Measurements from ENCODE around the gene SCLT1.

SCLT1 gene

DNA sequence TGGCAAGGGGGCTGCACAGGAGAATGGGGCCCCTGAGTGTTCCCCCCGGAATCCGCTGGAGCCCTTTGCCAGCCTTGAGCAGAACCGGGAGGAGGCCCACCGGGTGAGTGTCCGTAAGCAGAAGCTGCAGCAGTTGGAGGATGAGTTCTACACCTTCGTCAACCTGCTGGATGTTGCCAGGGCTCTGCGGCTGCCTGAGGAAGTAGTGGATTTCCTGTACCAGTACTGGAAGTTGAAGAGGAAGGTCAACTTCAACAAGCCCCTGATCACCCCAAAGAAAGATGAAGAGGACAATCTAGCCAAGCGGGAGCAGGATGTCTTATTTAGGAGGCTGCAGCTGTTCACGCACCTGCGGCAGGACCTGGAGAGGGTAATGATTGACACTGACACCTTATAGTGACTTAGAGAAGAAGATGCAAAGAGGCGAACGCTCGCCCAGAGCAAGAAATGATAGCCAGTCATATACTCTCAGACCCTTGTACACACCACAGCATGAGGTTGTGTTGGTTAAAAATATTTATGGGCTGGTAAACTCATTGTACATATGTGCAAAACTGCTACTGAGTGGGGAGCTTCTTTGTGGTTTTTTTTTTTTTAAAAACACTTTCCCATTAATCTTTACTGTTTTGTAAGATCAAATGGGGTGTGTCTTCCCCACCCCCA is 231.4 kb downstream of the SCLT1 start:
- Histone ChIP-seq H3K36me3 (ENCODE audit: control insufficient read depth in 4 of 4, insufficient read depth in 4 of 4, low read length in 3 of 4) (peaks cover 8 to 80% (median 34%) of the 10 kb centered on the region in 4 experiments), H3K27ac (ENCODE audit: insufficient read depth in 1 of 2, low read depth in 1 of 2, low read length in 2 of 2, poor library complexity in 1 of 2, severe bottlenecking in 2 of 2) (no peak overlapping the region), H3K9me3 (ENCODE audit: control extremely low read depth in 1 of 5, control insufficient read depth in 4 of 5, insufficient read depth in 2 of 5, low read depth in 1 of 5, low read length in 4 of 5) (no peaks in the 10 kb centered on the region), H3K4me1 (ENCODE audit: control extremely low read depth in 1 of 4, control insufficient read depth in 4 of 4, insufficient read depth in 4 of 4, low read length in 3 of 4) (peaks cover 7 to 46% (median 39%) of the 10 kb centered on the region in 4 experiments), H3K4me3 (ENCODE audit: control insufficient read depth in 1 of 7, extremely low read depth in 1 of 7, insufficient read depth in 4 of 7, low read depth in 2 of 7, low read length in 6 of 7) (peak overlapping the region in 2 of 7 experiments; percentile 14 to 42), H3K27me3 (replicated peaks in 2 of 5; ENCODE audit: control insufficient read depth in 4 of 5, insufficient read depth in 5 of 5, low read length in 4 of 5) (no peaks in the 10 kb centered on the region)
- 16% methylated on average over 10 of the region's 13 CpGs for WGBS (ENCODE audit: insufficient coverage)
- CTCF ChIA-PET = interaction anchor here (0.7 to 3.3 kb wide), 8 partner anchors 11 to 670 kb away, joined by 3 to 14 read pairs (median 4); no protein-coding TSS in a partner anchor
- peak in 2 of 3 donors; percentile 49 to 60 for DNase-seq
- POLR2A ChIA-PET = no interaction called here

DNA sequence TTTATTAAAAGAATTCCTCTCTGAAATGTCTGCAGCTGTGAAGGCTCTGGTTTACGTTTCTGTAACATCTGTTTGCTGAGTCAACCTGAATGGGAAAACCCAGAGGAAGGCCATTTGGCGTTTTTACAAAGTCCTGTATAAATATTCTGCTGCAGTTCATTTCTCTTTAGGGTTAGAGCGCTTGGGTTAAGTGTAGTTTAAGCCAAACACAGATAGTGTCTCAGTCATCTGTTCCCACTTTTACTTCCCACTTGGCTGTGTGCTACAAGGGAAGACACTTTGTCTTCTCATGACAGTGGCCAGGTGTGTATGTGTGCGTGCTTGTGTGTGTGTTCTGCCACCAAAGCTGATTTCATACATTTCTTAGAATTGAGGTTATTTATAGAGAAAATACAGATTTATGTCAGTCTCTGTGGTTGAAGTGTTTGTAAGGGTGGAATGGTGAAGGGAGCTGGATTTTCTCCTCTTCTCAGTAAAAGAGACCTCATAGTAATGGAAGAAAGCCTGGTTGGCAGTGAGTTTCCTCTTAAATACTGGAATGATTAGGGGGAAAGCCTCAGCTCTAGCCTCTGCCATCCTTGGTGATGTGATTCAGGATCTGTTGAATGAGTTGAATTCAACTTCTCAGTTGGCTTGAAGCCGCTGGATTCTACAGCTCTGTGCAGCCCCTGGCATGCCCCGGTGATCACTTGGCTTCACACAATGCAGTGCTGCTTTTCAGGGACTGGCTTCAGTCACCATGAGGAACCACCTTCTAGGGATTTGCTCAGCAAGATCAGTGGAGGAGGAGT is 233.3 kb downstream of the SCLT1 start:
- Histone ChIP-seq H3K36me3 (ENCODE audit: control insufficient read depth in 4 of 4, insufficient read depth in 4 of 4, low read length in 3 of 4) (peaks cover 8 to 83% (median 44%) of the 10 kb centered on the region in 4 experiments), H3K27ac (ENCODE audit: insufficient read depth in 1 of 2, low read depth in 1 of 2, low read length in 2 of 2, poor library complexity in 1 of 2, severe bottlenecking in 2 of 2) (no peak overlapping the region), H3K4me1 (ENCODE audit: control extremely low read depth in 1 of 4, control insufficient read depth in 4 of 4, insufficient read depth in 4 of 4, low read length in 3 of 4) (peaks cover 8 to 47% (median 39%) of the 10 kb centered on the region in 4 experiments), H3K9me3 (ENCODE audit: control extremely low read depth in 1 of 5, control insufficient read depth in 4 of 5, insufficient read depth in 2 of 5, low read depth in 1 of 5, low read length in 4 of 5) (no peaks in the 10 kb centered on the region), H3K27me3 (replicated peaks in 2 of 5; ENCODE audit: control insufficient read depth in 4 of 5, insufficient read depth in 5 of 5, low read length in 4 of 5) (no peaks in the 10 kb centered on the region), H3K4me3 (ENCODE audit: control insufficient read depth in 1 of 7, extremely low read depth in 1 of 7, insufficient read depth in 4 of 7, low read depth in 2 of 7, low read length in 6 of 7) (no peak overlapping the region)
- peak in 2 of 3 donors; percentile 38 to 46 for DNase-seq
- ChIA-PET POLR2A (no interaction called here), CTCF (interaction anchor here (1.5 to 1.6 kb wide), 2 partner anchors 19 to 48 kb away, joined by 4 read pairs; no protein-coding TSS in a partner anchor)
- 53% methylated on average over 4 of the region's 6 CpGs for WGBS (ENCODE audit: insufficient coverage)

DNA sequence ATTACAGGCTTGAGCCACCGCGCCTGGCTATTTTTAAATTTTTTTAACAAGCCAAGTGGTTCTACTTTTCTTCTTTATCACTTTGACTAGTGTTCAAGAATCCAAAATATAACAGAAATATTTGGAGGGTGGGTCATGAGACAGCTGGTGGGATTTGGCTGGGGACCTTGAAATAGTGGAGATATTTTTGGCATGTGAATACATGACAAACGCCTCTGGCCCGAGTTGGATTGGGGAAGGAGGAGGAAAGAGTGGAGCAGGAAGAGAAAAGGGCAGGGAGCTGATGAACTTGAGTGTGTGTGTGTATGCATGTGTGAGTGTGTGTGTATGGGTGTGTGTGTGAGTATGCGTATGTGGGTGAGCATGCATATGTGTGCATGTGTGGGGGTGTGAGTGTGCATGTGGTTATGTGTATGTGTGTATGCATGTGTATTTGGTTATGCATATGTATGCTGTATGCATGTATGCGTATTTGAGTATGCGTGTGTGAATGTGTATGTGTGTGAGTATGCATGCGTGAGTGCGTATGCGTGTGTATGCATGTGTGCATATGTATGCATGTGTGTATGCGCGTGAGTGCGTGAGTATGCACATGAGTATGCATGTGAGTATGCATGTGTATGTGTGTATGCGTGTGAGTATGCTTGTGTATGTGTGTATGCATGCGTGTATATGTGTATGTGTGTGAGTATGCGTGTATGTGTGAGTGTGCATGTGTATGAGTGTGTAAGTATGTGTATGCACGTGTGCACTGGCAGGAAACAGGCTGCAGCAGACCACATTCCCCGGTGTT is 234.3 kb downstream of the SCLT1 start:
- DNase-seq = peak in 2 of 3 donors; percentile 40 to 46
- H3K27ac ChIP-seq (ENCODE audit: insufficient read depth in 1 of 2, low read depth in 1 of 2, low read length in 2 of 2, poor library complexity in 1 of 2, severe bottlenecking in 2 of 2) = no peak overlapping the region
- peak overlapping the region in 1 of 7 experiments; percentile 19 for H3K4me3 ChIP-seq (ENCODE audit: control insufficient read depth in 1 of 7, extremely low read depth in 1 of 7, insufficient read depth in 4 of 7, low read depth in 2 of 7, low read length in 6 of 7)
- H3K27me3 ChIP-seq (replicated peaks in 2 of 5; ENCODE audit: control insufficient read depth in 4 of 5, insufficient read depth in 5 of 5, low read length in 4 of 5) = no peaks in the 10 kb centered on the region
- CTCF ChIA-PET = interaction anchor here (1.6 kb wide), 1 partner anchor 18 kb away, joined by 4 read pairs; no protein-coding TSS in a partner anchor
- peaks cover 8 to 77% (median 41%) of the 10 kb centered on the region in 4 experiments for H3K36me3 ChIP-seq (ENCODE audit: control insufficient read depth in 4 of 4, insufficient read depth in 4 of 4, low read length in 3 of 4)
- POLR2A ChIA-PET = interaction anchor here (0.7 kb wide), 1 partner anchor 296 kb away, joined by 3 read pairs; no protein-coding TSS in a partner anchor
- peaks cover 8 to 57% (median 48%) of the 10 kb centered on the region in 4 experiments for H3K4me1 ChIP-seq (ENCODE audit: control extremely low read depth in 1 of 4, control insufficient read depth in 4 of 4, insufficient read depth in 4 of 4, low read length in 3 of 4)
- no peaks in the 10 kb centered on the region for H3K9me3 ChIP-seq (ENCODE audit: control extremely low read depth in 1 of 5, control insufficient read depth in 4 of 5, insufficient read depth in 2 of 5, low read depth in 1 of 5, low read length in 4 of 5)
- WGBS (ENCODE audit: insufficient coverage) = 87% methylated on average over 18 of the region's 18 CpGs

DNA sequence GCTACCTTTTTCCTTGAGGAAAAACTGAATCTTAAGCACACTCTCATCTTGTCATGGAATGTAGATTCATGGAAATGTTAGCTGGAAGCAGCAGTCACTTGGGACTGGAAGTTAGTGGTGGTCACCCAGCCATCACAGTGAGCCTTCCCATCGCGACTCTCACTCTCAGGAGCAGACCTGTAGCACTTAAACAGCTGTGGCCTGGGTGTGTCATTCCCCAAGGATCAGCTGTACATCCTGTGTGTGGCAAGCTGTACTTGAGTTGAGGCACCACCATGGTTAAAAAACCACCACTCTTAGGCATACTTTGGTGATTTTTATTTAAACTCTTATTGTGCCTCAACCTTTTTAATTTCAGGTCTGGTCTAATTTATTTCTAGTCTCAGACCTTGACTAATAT is 237.1 kb downstream of the SCLT1 start:
- CTCF ChIA-PET = interaction anchor here (0.6 to 1.9 kb wide), 6 partner anchors 13 to 805 kb away, joined by 3 to 8 read pairs (median 3); no protein-coding TSS in a partner anchor
- Histone ChIP-seq H3K4me1 (ENCODE audit: control extremely low read depth in 1 of 4, control insufficient read depth in 4 of 4, insufficient read depth in 4 of 4, low read length in 3 of 4) (peaks cover 5 to 40% (median 31%) of the 10 kb centered on the region in 4 experiments), H3K9me3 (ENCODE audit: control extremely low read depth in 1 of 5, control insufficient read depth in 4 of 5, insufficient read depth in 2 of 5, low read depth in 1 of 5, low read length in 4 of 5) (no peaks in the 10 kb centered on the region), H3K4me3 (ENCODE audit: control insufficient read depth in 1 of 7, extremely low read depth in 1 of 7, insufficient read depth in 4 of 7, low read depth in 2 of 7, low read length in 6 of 7) (no peak overlapping the region), H3K36me3 (ENCODE audit: control insufficient read depth in 4 of 4, insufficient read depth in 4 of 4, low read length in 3 of 4) (peaks cover 21 to 77% (median 59%) of the 10 kb centered on the region in 4 experiments), H3K27me3 (replicated peaks in 2 of 5; ENCODE audit: control insufficient read depth in 4 of 5, insufficient read depth in 5 of 5, low read length in 4 of 5) (no peaks in the 10 kb centered on the region), H3K27ac (ENCODE audit: insufficient read depth in 1 of 2, low read depth in 1 of 2, low read length in 2 of 2, poor library complexity in 1 of 2, severe bottlenecking in 2 of 2) (no peak overlapping the region)
- DNase-seq = no peak
- WGBS (ENCODE audit: insufficient coverage) = 83% methylated on average over 2 of the region's 2 CpGs
- POLR2A ChIA-PET = no interaction called here

DNA sequence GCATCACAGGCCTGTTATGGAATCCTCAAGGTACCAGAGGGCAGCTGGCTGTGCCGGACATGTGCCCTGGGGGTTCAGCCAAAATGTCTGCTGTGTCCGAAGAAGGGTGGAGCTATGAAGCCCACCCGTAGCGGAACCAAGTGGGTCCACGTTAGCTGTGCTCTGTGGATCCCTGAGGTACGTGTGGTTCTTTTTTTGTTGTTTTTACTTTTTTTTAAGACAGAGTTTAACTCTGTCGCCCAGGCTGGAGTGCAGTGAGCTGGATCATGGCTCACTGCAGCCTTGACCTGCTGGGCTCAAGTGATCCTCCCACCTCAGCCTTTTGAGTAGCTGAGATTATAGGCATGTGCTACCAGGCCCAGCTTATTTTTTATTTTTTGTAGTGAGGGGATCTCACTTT is 237.7 kb downstream of the SCLT1 start:
- ChIA-PET POLR2A (no interaction called here), CTCF (interaction anchor here (0.7 to 1.9 kb wide), 6 partner anchors 13 to 51 kb away, joined by 3 to 8 read pairs (median 3); no protein-coding TSS in a partner anchor)
- Histone ChIP-seq H3K27ac (ENCODE audit: insufficient read depth in 1 of 2, low read depth in 1 of 2, low read length in 2 of 2, poor library complexity in 1 of 2, severe bottlenecking in 2 of 2) (no peak overlapping the region), H3K4me1 (ENCODE audit: control extremely low read depth in 1 of 4, control insufficient read depth in 4 of 4, insufficient read depth in 4 of 4, low read length in 3 of 4) (peaks cover 5 to 34% (median 26%) of the 10 kb centered on the region in 4 experiments), H3K9me3 (ENCODE audit: control extremely low read depth in 1 of 5, control insufficient read depth in 4 of 5, insufficient read depth in 2 of 5, low read depth in 1 of 5, low read length in 4 of 5) (no peaks in the 10 kb centered on the region), H3K36me3 (ENCODE audit: control insufficient read depth in 4 of 4, insufficient read depth in 4 of 4, low read length in 3 of 4) (peaks cover 21 to 75% (median 59%) of the 10 kb centered on the region in 4 experiments), H3K4me3 (ENCODE audit: control insufficient read depth in 1 of 7, extremely low read depth in 1 of 7, insufficient read depth in 4 of 7, low read depth in 2 of 7, low read length in 6 of 7) (no peak overlapping the region), H3K27me3 (replicated peaks in 2 of 5; ENCODE audit: control insufficient read depth in 4 of 5, insufficient read depth in 5 of 5, low read length in 4 of 5) (no peaks in the 10 kb centered on the region)
- WGBS (ENCODE audit: insufficient coverage) = 98% methylated on average over 7 of the region's 7 CpGs
- DNase-seq = no peak

DNA sequence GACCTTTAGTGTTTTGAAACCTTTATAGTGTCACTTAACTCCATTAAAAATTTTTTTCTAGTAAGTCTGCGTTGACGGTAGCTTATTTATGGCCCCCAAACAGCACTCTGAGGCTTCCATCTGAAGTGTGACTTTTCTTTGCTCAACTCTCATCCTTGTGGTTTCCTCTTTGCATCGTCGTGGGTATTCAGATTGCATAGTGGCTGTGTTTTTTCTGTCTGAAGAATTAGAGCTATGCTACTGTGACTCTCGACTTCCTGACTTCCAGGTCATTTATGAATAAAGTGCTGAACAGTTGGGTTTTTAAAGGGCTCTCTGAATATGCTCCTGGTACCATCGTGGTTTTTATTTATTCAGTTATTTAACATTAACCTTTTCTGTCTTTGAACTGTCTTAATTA is 238.9 kb downstream of the SCLT1 start:
- Histone ChIP-seq H3K27me3 (replicated peaks in 2 of 5; ENCODE audit: control insufficient read depth in 4 of 5, insufficient read depth in 5 of 5, low read length in 4 of 5) (no peaks in the 10 kb centered on the region), H3K4me1 (ENCODE audit: control extremely low read depth in 1 of 4, control insufficient read depth in 4 of 4, insufficient read depth in 4 of 4, low read length in 3 of 4) (peaks cover 1 to 22% (median 17%) of the 10 kb centered on the region in 4 experiments), H3K4me3 (ENCODE audit: control insufficient read depth in 1 of 7, extremely low read depth in 1 of 7, insufficient read depth in 4 of 7, low read depth in 2 of 7, low read length in 6 of 7) (peak overlapping the region in 1 of 7 experiments; percentile 14), H3K9me3 (ENCODE audit: control extremely low read depth in 1 of 5, control insufficient read depth in 4 of 5, insufficient read depth in 2 of 5, low read depth in 1 of 5, low read length in 4 of 5) (no peaks in the 10 kb centered on the region), H3K36me3 (ENCODE audit: control insufficient read depth in 4 of 4, insufficient read depth in 4 of 4, low read length in 3 of 4) (peaks cover 16 to 81% (median 60%) of the 10 kb centered on the region in 4 experiments), H3K27ac (ENCODE audit: insufficient read depth in 1 of 2, low read depth in 1 of 2, low read length in 2 of 2, poor library complexity in 1 of 2, severe bottlenecking in 2 of 2) (peak overlapping the region in 1 of 2 experiments; percentile 27)
- ChIA-PET CTCF (interaction anchor here (0.5 to 1.4 kb wide), 5 partner anchors 9 to 302 kb away, joined by 3 to 6 read pairs (median 4); no protein-coding TSS in a partner anchor), POLR2A (interaction anchor here (0.6 to 1.2 kb wide), 2 partner anchors 37 to 42 kb away, joined by 3 read pairs; no protein-coding TSS in a partner anchor)
- DNase-seq = peak; percentile 29 to 78 (median 70)
- 0% methylated on average over 4 of the region's 6 CpGs for WGBS (ENCODE audit: insufficient coverage)

All from common myeloid progenitor, CD34-positive (primary cell).